UCSD-AML1 (cell line): ENCODE results near the gene C19orf33.
A peak's percentile ranks its signal among the peaks of the same experiment; 100 is the strongest.

ENCODE experiments used
- DNase-seq: peaks from one replicate; lab custom pipeline; 2025; ENCODE audit not compliant: unreplicated experiment; lab: John Stamatoyannopoulos, UW

The C19orf33 gene

GRCh38 chr19:38308006-38308766 lies 4.1 kb downstream of the C19orf33 start:
- no peak for DNase-seq

- no peak for DNase-seq
These were observed 5.0 kb downstream of the C19orf33 start for GRCh38 chr19:38308926-38309614.

GRCh38 chr19:38309615-38310278 lies 5.7 kb downstream of the C19orf33 start:
- DNase-seq = no peak

- DNase-seq = no peak
These were observed 6.2 kb downstream of the C19orf33 start for GRCh38 chr19:38310279-38310670.

GRCh38 chr19:38310986-38311385 lies 6.9 kb downstream of the C19orf33 start:
- DNase-seq = no peak

- DNase-seq = peak; percentile 97
These were observed 11.8 kb downstream of the C19orf33 start, which contains the start of gene YIF1B for GRCh38 chr19:38315657-38316476. TSS of gene YIF1B (minus strand) at chr19:38315947. CDS start at chr19:38315917, 30 bp downstream.

- no peak for DNase-seq
These were observed 12.5 kb downstream of the C19orf33 start for GRCh38 chr19:38316477-38317067.

GRCh38 chr19:38317104-38317612 lies 13.1 kb downstream of the C19orf33 start:
- DNase-seq = peak; percentile 76

GRCh38 chr19:38318660-38319059 lies 14.6 kb downstream of the C19orf33 start:
- DNase-seq = no peak

GRCh38 chr19:38319421-38320258 lies 15.6 kb downstream of the C19orf33 start, which contains the start of gene KCNK6:
TSS of gene KCNK6 (plus strand) at chr19:38319845. CDS start at chr19:38319951, 106 bp downstream.
- peak; percentile 64 for DNase-seq

GRCh38 chr19:38320969-38321339 lies 16.9 kb downstream of the C19orf33 start:
- DNase-seq = no peak

- DNase-seq = no peak
These were observed 17.7 kb downstream of the C19orf33 start for GRCh38 chr19:38321646-38322196.

- no peak for DNase-seq
These were observed 19.2 kb downstream of the C19orf33 start for GRCh38 chr19:38323291-38323690.

GRCh38 chr19:38324431-38324830 lies 20.4 kb downstream of the C19orf33 start:
- DNase-seq = no peak

- no peak for DNase-seq
These were observed 22.5 kb downstream of the C19orf33 start for GRCh38 chr19:38326591-38326990.

- DNase-seq = no peak
These were observed 25.6 kb downstream of the C19orf33 start for GRCh38 chr19:38329651-38330050.

- DNase-seq = no peak
These were observed 27.7 kb downstream of the C19orf33 start for GRCh38 chr19:38331728-38332127.

GRCh38 chr19:38333245-38333644 lies 29.2 kb downstream of the C19orf33 start:
- no peak for DNase-seq
